ENCODE results near the gene SLC6A7.

Gene SLC6A7

DNA sequence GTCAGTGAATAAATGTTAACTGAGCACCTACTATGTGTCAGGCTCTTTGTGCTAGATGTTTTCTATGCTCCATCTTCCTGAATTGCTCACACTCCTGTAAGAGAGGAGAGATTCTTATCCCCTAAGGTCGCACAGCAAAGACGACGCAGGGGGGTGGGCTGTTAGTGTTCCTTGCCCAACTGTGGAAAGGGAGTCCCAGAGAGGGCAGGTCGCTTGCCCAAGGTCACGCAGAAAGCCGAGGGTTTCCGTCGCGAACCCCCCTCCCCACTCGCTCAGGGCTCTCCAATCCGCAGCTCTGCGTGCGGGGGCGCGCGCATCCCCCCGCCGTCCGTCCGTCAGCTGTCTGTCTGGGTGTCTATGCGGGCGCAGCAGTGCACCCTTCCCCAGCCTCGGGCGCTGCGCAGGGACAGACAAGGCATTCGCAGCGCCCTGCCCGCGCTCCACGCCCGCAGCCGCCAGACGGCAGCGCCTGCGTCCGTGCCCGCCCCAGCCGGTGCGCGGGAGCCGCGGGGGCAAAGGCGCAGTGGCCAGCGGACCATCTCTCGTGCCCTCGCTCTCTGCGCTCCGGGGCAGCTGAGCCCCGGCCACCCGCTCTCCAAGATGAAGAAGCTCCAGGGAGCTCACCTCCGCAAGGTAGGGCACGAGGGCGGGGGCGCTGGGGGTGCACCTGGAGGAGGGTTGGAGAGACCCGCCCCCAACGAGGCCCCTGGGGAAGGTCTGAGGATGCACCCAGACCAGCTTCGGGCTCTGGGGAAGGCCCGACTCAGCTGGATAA is at the start of gene SLC6A7:
Gene SLC6A7, plus strand, starts transcription at position 335 of the 775 bp plus-strand sequence. Its CDS starts 266 bp downstream, at position 601.
- no peak for DNase-seq (ENCODE audit: low read depth)

DNA sequence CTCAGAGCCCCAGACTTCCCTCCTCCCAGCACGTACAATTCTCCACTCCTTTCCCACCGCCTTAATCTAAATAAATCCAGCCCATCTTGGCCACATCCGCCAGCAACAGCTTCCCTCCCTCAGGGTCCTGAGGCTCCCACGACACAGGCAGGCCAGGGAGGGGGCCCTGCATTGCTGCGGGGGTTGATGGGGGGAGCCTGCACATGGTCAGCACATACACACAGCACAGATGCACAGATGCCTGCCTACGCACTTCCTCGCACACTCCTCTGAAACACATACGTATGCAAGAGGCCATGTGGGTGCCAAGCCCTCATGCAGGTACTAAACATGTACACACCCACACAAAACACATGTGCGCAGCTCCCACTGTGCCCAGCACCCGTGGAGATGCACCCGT is 49.0 kb upstream of the SLC6A7 start:
- peak; percentile 60 for DNase-seq (ENCODE audit: low read depth)

DNA sequence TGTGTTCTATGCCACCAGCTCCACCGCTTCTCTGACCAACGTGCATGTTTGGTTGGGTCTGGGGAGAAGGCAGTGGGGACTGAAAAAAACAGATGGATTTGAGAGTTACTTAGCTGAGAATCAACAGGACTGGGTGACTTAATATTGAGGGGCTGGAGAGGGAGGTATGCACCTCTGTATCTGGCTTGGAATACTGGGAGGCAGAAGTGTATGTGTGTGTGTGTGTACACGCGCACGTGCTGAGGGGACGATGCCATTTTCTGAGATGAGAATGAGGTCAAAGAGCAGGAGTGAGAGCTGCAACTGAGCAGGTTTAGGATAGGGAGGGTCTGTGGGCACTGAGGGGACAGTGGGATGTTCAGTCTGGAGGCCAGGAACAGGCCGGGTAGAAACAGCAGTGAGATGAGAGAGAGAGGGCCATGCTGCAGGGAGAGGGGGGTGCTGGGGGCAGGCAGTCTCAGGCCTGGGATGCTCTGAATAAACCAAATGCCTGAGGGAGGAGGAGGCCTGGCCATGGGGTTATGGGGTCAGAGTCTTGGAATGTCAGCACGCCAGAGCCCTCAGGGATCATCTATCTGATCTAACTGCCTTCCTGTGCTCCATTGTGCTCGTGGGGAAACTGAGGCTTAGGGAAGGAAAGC is 48.2 kb upstream of the SLC6A7 start:
- peak; percentile 79 for DNase-seq (ENCODE audit: low read depth)

DNA sequence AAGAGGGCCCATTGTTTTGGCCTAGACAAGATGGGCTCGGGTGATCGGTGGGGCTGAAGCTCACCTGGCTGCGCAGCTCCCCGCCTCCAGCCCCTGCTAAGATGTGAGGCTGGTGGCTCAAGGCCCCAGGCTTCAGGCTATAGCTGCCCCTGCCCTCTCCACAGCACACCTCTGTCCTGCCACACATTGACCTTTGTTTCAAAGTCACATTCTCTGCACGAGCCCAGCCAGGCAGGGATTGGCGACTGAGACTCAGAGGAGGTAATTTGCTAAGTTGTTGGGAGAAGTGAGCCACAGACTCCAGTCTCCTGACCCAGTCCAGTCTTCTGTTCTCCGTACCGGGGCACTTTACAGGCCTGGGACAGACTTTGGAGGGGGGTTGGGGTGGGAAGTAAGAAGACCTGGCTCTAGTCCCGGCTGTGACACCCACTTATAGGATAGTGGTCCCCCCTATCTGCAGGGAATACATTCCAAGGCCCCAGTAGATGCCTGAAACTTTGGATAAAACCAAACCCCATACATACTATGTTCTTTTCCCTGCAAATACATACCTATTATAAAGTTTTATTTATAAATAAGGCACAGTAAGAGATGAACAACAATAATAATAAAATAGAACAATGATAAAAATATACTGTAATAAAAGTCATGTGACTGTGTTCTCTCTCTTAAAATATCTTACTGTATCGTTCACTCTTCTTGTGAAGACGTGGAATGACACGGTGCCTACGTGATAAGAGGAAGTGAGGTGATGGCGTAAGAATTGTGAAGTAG is 47.5 kb upstream of the SLC6A7 start:
- DNase-seq (ENCODE audit: low read depth) = no peak

DNA sequence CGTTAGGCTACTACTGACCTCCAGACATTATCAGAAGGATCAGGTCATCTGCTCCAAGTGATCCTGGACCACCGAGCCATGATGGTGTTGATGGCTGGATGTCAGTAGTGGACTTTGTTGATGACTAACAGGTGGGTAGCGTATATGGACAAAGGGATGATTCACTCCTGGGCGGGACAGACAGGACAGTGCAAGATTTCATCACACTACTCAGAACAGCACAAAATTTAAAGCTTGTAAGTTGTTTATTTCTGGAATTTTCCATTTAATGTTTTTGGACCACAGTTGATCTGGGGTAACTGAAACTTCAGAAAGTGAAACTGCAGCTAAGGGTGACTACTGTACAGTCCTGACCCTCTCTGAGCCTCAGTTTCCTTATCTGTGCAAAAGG is 46.9 kb upstream of the SLC6A7 start:
- DNase-seq (ENCODE audit: low read depth) = peak; percentile 93

DNA sequence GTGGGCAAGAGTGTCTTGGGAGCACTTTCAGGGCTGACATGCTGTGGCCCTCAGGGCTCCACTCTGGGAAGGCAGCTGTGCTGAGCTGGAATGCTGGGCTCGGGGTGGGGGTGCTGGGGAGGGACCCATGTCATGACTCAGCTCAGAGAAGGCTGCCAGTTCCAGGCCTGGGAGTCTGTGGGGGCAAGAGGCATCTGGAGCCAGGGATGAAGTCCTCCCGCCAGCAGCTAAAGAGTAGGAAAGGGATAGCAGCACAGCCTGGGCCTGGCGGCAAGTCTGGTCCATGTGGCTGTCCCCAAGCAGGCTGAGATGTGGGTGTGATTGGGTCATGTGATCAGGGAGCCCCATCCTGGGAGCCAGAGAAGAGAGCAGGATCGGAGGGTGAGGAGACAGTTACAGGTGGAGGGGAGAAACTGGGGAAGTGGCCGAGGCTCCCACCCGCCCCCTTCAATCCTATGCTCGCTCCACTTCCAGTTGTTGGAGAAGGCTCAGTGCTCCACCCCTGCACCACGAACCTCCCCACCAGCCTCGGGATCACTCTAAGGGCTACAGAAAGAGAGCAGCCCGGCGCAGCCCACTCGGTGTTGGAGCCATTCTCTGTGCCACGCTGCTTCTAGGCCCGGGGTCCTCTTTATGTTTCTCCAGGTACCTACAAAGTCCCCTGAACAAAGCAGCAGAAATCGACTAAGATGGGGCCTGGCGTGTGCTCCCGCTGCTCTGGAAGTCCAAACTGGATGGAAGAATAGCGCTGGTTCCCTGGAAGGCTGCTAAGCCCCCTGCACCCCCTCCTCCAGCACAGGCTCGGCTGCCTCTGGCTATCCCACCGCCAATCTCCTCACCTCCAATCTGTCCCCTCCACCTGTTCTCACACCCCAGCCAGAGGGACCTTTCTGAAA is 46.3 kb upstream of the SLC6A7 start:
- DNase-seq (ENCODE audit: low read depth) = peak; percentile 94

DNA sequence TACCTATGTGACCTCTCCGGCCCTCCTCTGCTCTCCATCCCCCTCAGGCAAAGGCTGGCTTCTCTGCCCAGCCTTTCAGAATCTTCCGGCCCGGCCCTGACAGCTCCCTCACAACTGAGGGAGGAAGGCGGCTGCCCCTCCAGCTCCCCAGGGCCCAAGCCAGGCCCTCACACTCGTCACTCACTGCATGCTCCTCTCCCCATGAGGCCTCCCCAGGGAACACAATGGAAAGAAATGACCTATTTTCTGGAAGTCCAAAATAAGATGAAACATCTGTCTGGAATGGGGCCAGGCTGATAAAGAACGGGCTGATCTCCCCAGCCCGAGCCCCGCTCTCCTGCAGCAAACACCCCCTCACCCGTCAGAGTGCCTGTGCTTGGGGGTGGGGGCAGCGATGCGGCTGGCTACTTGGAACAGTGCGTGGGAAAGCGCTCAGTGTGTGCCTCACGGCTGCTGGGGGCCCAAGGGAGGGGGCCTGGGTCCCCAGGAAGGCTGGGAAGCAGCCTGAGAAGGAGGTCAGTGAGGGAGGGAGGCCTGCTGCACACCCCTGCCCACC is 45.5 kb upstream of the SLC6A7 start:
- DNase-seq (ENCODE audit: low read depth) = peak; percentile 97

DNA sequence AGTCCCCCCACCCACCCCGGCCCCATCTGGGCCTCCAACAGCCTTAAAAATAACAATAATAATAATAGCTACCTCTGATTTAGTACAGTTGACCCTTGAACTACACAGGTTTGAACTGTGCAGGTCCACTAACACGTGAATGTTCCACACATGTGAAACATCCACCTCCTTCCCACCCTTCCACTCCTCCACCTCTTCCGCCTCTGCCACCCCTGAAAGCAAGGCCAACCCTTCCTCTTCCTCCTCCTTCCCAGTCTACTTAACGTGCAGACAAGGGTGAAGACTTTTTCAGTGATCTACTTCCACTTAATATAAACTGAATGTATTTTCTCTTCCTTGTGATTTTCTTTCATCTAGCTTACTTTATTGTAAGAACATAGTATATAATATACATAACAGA is 45.0 kb upstream of the SLC6A7 start:
- DNase-seq (ENCODE audit: low read depth) = no peak

DNA sequence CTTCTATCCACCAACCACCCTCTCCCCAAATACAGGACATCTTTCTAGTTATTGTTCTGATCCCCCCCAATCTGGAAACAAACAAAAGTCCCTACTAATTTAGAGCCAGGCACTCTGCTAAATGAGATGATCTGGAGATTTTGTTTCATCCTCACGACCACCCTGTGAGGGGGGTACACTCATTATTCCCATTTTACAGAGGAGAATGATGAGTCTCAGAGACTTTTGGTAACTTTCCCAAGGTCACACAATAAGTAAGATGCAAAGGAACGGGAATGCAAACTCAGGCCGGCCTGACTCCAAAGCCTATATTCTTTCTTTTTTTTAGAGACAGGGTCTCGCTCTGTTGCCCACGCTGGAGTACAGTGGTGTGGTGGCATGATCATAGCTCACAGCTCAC is 43.6 kb upstream of the SLC6A7 start:
- no peak for DNase-seq (ENCODE audit: low read depth)

DNA sequence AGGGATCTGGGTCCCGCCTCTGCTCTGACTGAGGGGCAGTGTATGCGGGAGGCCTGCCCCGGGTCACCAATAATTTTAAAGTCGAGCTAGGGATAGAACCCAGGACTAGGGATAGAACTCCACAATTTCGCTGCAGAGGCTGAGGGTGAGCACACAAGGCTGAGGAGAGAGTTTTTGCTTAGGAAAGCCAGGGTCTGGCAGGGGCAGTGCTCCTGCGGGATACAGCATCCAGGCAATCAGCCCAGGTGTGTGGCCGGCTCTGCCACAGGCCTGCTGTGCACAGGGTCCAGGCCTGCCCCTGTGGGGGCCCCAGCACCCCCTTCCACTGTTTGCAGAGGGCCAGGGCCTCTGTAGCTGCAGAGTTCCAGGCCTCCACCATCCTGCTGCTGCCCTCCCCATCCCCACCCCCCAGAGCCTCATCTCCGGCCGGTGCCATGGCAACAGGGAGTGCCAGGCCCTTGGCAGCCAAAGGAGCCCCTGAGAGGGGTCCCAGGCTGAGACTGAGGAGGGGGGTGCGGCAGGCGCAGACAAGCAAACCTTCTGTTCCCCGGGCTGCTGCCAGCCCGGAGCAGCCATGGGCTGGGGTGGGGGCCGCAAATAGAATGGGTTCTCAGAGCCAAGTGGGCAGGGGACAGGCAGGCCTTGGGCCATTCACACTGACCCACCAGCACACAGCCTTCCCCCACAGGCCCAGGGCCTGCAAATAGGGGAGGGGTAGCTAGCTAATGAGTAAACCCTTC is 42.8 kb upstream of the SLC6A7 start:
- DNase-seq (ENCODE audit: low read depth) = no peak

DNA sequence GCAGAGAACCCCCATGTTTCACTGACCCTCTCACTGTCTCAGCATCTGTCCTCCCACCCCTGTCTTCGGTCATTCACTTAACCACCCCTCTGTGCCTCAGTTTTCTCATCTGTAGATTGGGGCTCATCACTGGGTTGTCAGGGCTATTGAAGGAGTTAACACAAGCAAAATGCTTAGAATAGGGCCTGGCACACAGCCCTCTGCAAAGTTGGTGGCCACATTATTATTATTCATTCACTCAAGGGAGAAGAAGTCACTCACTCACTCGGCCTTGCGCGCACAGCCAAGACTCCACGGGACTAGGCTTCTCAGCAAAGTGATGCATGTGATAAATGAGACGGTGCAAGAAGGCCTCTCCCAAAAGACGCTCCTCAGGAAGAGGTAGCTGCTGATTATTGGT is 42.2 kb upstream of the SLC6A7 start:
- DNase-seq (ENCODE audit: low read depth) = peak; percentile 42

DNA sequence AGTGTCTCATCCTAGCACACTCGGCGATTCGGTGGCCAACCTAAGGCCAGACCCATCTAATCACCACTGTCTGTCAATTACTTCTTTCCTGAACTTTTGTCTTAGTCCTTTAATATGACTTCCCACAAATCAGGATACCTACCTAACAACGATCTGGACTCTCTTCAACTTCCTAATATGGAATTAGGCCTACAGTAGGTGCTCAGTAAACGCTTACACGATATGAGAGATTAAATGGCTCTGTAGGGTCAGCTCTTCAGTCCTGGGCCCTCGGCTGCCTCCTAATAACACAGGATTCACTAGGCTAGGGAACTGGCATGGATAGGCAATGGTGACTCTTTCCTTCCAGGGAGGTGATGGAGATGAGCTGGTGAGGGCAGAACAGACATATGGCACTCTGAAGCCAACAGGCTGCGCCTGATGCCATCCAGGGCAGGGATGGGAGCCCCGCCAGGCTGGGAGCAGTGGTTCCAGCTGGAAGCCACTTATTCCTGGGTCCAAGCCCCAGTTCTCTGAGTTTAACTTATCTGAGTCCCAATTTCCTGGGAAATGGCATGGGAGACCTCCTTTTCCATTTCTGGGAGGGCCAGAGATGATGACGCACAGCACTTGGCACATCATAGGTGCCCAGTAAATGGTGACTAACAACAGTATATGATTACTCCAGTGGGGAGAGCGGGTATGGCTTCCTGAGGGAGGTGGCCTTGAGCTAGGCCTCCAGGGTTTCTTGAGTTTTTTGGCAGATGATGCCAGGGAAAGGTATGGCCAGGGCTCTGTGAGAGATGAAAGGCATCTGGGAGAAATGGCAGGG is 41.5 kb upstream of the SLC6A7 start:
- peak; percentile 82 for DNase-seq (ENCODE audit: low read depth)

DNA sequence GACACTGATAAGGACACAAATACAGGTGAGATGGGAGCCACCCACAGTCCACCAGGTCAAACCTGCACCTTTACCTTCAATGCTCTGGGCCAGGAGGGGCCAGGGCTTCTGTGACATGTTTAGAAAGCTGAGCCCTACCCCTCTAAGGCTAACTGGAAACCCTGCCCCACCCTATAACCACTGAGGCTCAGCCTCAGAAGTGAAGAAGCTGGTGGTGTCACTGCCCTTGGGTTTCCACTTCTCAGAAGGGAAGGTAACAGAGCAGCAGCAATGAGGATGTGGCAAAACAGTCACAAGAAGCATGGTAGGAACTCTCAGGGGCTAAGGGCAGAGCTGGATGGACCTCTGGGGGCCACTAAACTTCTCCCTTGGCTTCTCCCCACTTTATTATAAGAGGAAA is 40.2 kb upstream of the SLC6A7 start:
- DNase-seq (ENCODE audit: low read depth) = no peak

DNA sequence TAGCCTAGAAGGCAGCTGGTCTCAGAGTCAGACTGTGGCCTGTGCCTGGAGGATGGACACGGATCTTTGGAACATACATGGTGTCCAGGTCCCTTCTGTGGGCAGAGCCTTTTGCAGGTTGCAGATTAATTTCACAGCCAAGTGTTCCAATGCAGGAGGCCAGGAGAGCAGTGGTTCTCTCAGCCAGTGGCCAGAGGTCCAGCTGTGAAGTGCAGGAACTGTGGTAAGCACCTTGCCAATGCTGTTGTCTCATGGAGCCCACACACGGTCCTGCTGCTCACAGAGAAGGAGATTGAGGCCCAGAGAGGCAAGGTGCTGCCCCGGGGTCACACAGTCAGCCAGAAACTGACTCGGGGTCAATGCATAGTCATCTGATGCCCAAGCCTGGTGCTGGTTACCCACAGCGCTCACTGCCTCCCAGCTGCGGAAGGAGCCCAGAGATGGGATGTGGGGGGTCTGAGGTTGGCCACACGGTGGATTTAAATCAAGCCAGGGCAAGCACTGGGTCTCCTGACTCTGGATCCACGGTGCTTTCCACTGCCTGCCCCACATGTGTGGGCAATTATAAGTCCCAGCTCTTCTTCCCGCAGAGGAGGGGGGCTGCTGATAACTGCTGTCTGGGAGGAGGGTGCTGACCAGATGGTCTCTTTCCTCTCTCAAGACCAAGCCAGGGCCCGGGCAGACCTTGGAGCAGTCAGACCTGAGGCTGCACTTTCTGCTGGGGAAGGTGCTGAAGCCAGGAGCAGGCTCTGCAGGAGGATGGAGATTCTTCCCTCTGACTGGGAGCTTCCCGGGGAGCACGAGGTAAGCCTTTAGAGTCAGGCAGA is 37.0 kb upstream of the SLC6A7 start:
- peak; percentile 62 for DNase-seq (ENCODE audit: low read depth)

DNA sequence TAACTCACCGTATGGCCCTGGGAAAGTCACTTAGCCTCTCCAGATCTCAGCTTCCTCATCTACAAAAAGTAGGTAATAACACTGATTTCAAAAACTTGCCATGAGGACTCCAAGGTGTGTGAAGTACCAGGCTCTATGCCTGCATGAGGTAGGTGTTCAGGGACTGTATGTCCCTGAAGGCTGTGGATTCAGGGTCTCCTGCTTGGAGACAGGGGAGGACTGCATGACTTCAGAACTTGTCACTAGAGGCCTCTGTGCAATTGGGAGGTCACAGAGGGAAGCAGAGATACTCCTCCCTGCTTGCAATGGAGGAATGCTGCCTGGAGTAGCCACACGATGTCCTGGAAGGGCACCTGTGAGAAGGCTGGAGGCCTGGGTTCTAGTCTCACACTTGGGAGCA is 36.4 kb upstream of the SLC6A7 start:
- no peak for DNase-seq (ENCODE audit: low read depth)

DNA sequence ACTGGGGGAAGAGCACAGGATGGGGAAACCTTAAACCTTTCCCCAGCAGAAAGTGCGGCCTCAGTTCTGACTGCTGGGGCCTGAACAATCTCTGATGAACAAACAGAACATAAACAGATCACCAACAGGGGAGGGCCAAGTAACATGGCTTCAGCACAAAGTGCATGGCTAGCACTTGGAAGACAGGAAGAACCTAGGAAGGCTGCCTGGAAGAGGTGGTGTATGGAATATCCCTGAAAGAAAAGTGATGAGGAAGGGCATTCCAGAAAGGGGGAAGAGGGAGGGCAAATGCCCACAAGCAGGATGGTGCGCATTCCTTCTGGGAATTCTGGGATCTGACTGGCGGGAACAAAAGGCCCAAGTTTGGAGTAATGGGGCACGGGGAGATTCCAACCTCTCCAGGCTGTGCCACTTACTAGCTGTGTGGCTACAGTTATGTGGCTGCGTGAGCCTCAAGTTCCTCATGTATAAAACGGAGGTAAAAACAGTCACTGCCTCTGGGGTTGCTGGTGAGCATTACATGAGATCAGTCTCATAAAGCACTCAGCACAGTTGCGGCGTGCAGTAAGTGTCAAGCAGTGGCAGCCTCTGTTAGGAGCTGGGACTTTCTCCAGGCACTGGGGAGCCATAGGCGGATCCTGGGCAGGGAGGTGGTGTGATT is 35.8 kb upstream of the SLC6A7 start:
- peak; percentile 59 for DNase-seq (ENCODE audit: low read depth)

DNA sequence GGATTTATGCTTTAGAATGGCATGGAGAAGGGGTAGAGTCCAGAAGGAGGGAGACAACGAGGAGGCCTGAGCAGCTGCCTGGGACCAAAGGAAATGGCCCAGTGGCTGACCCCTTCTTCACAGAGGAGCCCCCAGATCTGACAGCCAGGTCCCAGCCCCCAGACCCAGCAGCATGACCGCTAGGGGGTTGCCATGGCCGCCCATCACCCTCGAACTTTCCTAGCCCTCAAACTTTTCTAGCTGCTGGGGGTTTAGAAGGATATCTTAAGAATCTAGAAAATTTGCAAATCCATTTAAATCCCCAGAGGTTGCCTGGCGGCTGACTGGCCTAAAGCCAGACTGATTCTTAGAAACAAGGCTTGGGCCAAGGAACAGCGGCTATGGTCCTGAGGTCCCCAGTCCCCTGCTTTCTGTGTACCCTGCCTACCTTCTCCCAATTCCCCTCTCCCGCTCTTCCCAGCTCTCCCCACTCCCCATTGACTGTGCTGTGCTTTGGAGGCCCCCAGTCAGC is 35.2 kb upstream of the SLC6A7 start:
- DNase-seq (ENCODE audit: low read depth) = no peak

DNA sequence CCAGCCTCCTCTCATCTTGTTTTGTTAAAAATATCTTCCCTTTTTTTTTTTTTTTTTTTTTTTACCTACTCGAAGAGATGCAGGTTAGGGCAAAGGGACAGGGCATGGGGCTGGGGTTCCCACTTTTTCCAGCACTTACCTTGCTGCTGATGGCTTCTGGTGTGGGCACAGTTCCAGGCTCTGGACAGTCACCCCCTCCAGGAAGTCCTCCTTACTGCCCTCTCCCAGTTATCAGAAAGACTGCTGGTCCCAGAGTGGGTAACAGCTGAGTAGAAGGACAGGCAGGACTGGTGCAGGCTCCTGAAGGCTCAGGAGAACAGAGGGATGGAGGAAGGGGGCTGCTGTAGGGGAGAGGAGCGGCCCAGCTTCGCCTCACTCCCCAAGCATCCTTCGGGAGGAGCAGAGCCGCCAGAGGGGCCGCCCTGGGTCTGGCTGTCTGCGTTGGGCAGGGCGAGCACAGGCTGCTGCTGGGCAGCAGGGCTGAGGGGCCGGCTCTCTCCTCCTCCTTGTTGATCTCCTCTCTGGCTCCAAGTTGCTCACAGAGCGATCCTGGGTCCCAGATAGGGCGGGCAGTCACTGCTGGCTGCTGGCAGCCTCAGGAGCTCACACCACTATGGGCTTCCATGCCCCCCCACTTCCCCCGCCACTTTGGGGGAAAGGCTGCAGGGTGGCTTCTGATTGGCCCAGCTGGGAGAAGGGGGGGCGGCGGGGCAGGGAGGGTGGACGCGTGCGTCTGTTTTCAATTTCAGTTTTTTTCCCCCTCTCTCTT is 34.4 kb upstream of the SLC6A7 start, which contains the start of gene PDGFRB:
Gene PDGFRB, minus strand, starts transcription at position 588 of the 769 bp plus-strand sequence. CDS start 18,798 bp downstream, outside the sequence.
- DNase-seq (ENCODE audit: low read depth) = peak; percentile 97

All from fibroblast of gingiva (primary cell).